ENCODE results near the gene SIM1. TPM values are rescaled to one million over a fixed set of nuclear protein-coding genes. Genes with fewer than 3 reads are reported as not detected.

The SIM1 gene
- total RNA-seq, 2 experiments from 2014 or later: not detected

DNA sequence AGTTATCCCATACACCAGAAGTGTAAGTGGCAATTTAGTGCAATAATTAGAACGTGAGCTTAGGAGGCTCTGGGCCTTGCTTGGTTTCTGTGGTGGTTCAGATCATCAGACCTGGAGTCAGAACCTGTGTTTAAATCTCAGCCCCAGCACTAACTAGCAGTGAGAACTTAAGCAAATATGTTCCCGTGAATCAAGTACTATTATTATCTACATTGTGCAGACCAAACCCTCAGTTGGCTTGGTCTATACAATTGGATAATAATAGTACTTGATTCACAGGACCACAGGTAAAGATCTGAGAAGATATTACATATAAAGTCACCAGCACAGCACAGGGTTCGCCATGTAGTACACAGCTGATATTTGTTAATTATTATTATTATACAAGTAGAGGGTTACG is 93.1 kb downstream of the SIM1 start:
- Histone ChIP-seq H3K36me3 (ENCODE audit: insufficient read depth, low read length) (no peaks in the 10 kb centered on the region), H3K4me3 (ENCODE audit: low read length) (no peak overlapping the region), H3K27ac (ENCODE audit: low read depth in 1 of 2, low read length in 2 of 2) (no peak overlapping the region), H3K27me3 (ENCODE audit: control insufficient read depth in 1 of 2, insufficient read depth in 2 of 2, low read length in 2 of 2) (no peaks in the 10 kb centered on the region), H3K4me1 (ENCODE audit: insufficient read depth, low read length) (no peaks in the 10 kb centered on the region), H3K9me3 (ENCODE audit: control insufficient read depth in 1 of 2, insufficient read depth in 1 of 2, low read length in 2 of 2) (no peaks in the 10 kb centered on the region)
- Mint-ChIP-seq H3K36me3 (ENCODE audit: low read depth) (no peaks in the 10 kb centered on the region), H3K9me3 (no peaks in the 10 kb centered on the region), H3K4me1 (ENCODE audit: low read depth) (no peaks in the 10 kb centered on the region), H3K27me3 (peaks cover 26% of the 10 kb centered on the region), H3K27ac (no peak overlapping the region), H3K4me3 (no peak overlapping the region)
- ChIA-PET CTCF (interaction anchor here (1.1 kb wide), 1 partner anchor 9 kb away, joined by 3 read pairs; no protein-coding TSS in a partner anchor), POLR2A (no interaction called here)
- DNase-seq: no peak
- TF ChIP-seq, protein P1, sequence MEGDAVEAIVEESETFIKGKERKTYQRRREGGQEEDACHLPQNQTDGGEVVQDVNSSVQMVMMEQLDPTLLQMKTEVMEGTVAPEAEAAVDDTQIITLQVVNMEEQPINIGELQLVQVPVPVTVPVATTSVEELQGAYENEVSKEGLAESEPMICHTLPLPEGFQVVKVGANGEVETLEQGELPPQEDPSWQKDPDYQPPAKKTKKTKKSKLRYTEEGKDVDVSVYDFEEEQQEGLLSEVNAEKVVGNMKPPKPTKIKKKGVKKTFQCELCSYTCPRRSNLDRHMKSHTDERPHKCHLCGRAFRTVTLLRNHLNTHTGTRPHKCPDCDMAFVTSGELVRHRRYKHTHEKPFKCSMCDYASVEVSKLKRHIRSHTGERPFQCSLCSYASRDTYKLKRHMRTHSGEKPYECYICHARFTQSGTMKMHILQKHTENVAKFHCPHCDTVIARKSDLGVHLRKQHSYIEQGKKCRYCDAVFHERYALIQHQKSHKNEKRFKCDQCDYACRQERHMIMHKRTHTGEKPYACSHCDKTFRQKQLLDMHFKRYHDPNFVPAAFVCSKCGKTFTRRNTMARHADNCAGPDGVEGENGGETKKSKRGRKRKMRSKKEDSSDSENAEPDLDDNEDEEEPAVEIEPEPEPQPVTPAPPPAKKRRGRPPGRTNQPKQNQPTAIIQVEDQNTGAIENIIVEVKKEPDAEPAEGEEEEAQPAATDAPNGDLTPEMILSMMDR (IDR thresholded peaks at IDR 0.05): no peak
- intact Hi-C loops (cut with DNase I, micrococcal nuclease): no loop called here
- no peak for ATAC-seq (ENCODE audit: poor library complexity)

DNA sequence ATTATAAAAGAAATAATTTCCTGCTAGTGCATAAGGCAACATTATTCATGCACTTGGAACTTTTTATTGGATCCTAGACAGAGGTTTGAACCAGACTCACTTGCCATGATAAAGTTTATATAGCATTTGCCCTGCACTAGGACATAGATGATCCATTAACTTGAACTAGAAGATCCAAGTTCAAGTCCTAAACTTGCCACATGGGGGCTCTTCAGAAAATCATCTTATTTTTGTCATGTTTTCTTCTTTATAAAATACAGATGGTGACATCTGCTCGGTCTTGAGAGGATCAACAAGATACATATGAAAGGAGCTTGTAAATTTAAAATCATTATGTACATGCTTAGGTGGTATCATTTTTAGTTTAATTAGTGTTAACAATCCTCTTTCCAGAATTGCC is 94.5 kb downstream of the SIM1 start:
- Histone ChIP-seq H3K27ac (ENCODE audit: low read depth in 1 of 2, low read length in 2 of 2) (no peak overlapping the region), H3K4me3 (ENCODE audit: low read length) (no peak overlapping the region), H3K36me3 (ENCODE audit: insufficient read depth, low read length) (no peaks in the 10 kb centered on the region), H3K27me3 (ENCODE audit: control insufficient read depth in 1 of 2, insufficient read depth in 2 of 2, low read length in 2 of 2) (no peaks in the 10 kb centered on the region), H3K9me3 (ENCODE audit: control insufficient read depth in 1 of 2, insufficient read depth in 1 of 2, low read length in 2 of 2) (no peaks in the 10 kb centered on the region), H3K4me1 (ENCODE audit: insufficient read depth, low read length) (no peaks in the 10 kb centered on the region)
- H3K4me3 Mint-ChIP-seq: no peak overlapping the region
- ATAC-seq (ENCODE audit: poor library complexity) (no peak), DNase-seq (no peak)
- H3K4me1 Mint-ChIP-seq (ENCODE audit: low read depth): no peaks in the 10 kb centered on the region
- H3K27ac Mint-ChIP-seq: no peak overlapping the region
- no peaks in the 10 kb centered on the region for H3K9me3 Mint-ChIP-seq
- POLR2A ChIA-PET: interaction anchor here (0.8 kb wide), 1 partner anchor 17 kb away, joined by 3 read pairs; no protein-coding TSS in a partner anchor
- intact Hi-C loops (cut with DNase I, micrococcal nuclease): no loop called here
- no peaks in the 10 kb centered on the region for H3K36me3 Mint-ChIP-seq (ENCODE audit: low read depth)
- H3K27me3 Mint-ChIP-seq: peaks cover 26% of the 10 kb centered on the region
- CTCF ChIA-PET: no interaction called here
- TF ChIP-seq, protein P1 (IDR thresholded peaks at IDR 0.05): no peak

DNA sequence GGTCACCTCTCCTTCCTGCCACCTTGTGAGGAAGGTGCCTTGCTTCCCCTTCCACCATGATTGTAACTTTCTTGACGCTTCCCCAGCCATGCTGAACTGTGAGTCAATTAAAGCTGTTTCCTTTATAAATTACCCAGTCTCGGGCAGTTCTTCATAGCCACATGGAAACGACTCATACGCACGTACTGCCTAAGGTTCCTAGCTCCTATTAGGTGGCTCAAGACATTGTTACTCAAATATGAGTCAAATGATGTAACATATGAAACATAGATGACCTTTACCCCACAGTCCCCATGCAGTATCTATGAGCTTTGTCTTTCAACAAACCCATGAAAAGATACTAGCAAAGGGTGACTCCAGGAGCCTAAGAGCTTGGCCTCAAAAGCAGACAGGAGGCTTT is 98.3 kb downstream of the SIM1 start:
- H3K27ac ChIP-seq (ENCODE audit: low read depth in 1 of 2, low read length in 2 of 2): no peak overlapping the region
- no peaks in the 10 kb centered on the region for H3K4me1 ChIP-seq (ENCODE audit: insufficient read depth, low read length)
- H3K4me1 Mint-ChIP-seq (ENCODE audit: low read depth): no peaks in the 10 kb centered on the region
- no peaks in the 10 kb centered on the region for H3K9me3 ChIP-seq (ENCODE audit: control insufficient read depth in 1 of 2, insufficient read depth in 1 of 2, low read length in 2 of 2)
- ATAC-seq (ENCODE audit: poor library complexity) (no peak), DNase-seq (no peak)
- H3K4me3 Mint-ChIP-seq: no peak overlapping the region
- ChIA-PET CTCF (no interaction called here), POLR2A (no interaction called here)
- H3K36me3 ChIP-seq (ENCODE audit: insufficient read depth, low read length): no peaks in the 10 kb centered on the region
- H3K36me3 Mint-ChIP-seq (ENCODE audit: low read depth): no peaks in the 10 kb centered on the region
- H3K27me3 Mint-ChIP-seq: no peaks in the 10 kb centered on the region
- no peak overlapping the region for H3K27ac Mint-ChIP-seq
- TF ChIP-seq, protein P1 (IDR thresholded peaks at IDR 0.05): no peak
- no peak overlapping the region for H3K4me3 ChIP-seq (ENCODE audit: low read length)
- no peaks in the 10 kb centered on the region for H3K27me3 ChIP-seq (ENCODE audit: control insufficient read depth in 1 of 2, insufficient read depth in 2 of 2, low read length in 2 of 2)
- H3K9me3 Mint-ChIP-seq: no peaks in the 10 kb centered on the region
- intact Hi-C loops (cut with DNase I, micrococcal nuclease): no loop called here
